ENCODE data around the gene HP1BP3.

DNA sequence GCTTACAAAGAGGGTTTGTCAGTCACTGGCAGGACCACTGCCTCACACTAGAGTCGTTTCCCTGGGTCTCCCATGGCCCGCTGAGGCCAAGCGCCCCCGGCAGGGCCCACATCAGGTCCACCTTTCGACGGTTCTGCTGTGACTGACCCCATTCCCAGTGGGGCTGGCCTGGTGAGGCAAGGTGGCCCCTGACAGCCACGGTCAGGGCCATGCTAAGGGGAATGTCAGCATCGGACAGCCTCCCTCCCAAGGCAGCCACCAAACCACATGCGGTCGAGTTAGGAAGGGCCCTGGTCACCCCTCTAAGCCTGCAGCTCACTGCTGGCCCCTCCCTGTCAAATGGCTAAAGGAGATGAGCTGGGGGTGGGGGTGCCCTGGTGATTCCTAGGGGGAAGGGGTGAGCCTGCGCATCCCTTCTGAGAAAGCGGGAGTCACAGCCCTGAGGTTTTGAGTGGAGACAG is 66.4 kb downstream of the HP1BP3 start:
- TF ChIP-seq, protein P1, sequence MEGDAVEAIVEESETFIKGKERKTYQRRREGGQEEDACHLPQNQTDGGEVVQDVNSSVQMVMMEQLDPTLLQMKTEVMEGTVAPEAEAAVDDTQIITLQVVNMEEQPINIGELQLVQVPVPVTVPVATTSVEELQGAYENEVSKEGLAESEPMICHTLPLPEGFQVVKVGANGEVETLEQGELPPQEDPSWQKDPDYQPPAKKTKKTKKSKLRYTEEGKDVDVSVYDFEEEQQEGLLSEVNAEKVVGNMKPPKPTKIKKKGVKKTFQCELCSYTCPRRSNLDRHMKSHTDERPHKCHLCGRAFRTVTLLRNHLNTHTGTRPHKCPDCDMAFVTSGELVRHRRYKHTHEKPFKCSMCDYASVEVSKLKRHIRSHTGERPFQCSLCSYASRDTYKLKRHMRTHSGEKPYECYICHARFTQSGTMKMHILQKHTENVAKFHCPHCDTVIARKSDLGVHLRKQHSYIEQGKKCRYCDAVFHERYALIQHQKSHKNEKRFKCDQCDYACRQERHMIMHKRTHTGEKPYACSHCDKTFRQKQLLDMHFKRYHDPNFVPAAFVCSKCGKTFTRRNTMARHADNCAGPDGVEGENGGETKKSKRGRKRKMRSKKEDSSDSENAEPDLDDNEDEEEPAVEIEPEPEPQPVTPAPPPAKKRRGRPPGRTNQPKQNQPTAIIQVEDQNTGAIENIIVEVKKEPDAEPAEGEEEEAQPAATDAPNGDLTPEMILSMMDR (IDR thresholded peaks at IDR 0.05) = no peak
- no peak for TF ChIP-seq POLR2A (IDR thresholded peaks at IDR 0.05)

Data from sigmoid colon (tissue), 3 donors.